ENCODE measurements around the gene FUT6.

FUT6 gene

DNA sequence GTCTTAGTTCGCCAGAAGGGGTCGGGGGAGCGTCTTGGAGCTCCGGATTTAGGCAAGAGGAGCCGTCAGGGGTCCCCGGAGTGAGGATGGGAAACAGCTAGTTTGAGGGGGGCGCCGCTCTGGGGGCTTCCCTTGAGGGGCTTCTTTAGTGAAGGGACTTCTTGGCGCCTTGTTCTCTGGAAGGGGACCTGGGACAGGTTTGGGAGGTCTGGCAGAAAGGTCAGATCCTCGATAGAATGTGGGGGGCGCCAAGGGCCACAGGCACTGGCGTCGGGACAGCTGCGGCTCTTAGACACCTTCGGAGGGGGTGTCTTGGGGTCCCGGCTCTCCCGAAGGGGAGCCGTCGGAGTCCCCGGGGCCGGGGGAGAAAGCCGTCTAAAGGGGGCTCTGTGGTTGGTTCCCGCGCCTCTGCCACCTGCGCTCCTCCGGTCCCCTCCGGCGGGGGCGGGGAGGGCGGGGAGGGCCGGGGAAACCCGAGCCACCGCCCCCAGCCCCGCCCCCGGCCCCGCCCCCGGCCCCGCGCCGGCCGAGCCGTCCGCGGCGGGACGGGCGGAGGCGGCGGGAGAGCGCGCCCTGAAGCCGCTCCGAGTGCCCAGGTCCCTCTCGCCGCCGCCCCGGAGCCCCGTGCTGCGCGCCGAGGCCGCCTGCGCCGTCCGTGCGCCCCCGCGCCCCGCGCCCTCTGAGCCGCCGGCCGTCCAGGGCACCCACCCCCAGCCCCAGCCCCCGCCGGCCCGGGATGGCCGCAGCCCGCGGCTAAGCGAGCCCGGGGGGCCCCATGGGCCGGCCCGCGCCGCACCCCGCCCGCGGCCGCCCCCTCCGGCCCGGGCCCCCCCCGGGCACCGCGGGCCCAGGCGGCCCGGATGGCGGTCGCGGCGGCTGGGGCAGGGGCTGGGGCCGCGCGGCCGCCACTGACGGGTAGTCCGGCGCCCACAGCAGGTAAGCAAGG is 34.7 kb downstream of the FUT6 start, which contains the start of gene NRTN:
TSS of gene NRTN (plus strand) at position 552 of the 946 bp plus-strand sequence. CDS start 19,099 bp downstream, outside the sequence.
- DNase-seq = peak; percentile 35

- DNase-seq = peak; percentile 87
Observed at GRCh38 chr19:5803752-5804515, 35.6 kb downstream of the FUT6 start.

- no peak for DNase-seq
Observed at GRCh38 chr19:5803441-5803751, 36.1 kb downstream of the FUT6 start.

DNA sequence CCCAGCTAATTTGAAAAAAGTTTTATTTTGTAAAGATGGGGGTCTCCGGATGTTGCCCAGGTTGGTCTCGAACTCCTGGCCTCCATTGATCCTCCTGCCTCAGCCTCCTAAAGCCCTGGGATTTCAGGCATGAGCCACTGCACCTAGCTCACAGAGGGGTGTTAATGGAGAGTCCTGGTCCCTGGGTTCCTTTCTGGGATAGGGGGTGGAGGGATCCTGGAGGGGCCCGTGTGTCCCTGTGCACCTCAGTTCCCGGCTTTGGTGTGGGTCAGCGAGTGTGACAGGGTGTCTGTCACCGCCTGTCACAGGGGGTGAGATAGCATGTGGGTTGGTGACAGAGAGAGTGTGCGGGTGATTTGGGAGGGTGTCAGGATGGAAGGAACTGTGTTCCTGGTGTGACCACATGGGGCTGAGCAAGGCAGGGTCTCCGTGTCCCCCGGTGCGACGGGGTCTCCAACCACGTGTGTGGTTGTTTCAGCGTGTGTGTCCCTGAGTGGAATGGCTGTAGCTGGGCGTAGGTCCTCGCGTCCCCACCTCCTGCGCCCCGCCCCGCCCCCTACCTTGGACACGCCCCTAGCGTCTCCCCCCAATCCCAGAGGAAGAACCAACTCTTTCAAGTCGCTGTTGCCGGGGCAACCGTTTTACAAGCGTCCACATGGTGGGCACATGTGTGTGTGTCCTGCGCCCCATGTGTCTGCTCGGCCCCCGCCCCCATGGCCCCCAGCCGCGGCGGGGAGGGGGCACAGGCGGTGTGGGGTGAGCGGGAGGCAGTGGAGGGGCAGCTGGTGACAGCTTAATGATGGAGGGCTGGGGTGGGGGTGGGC is 37.5 kb downstream of the FUT6 start:
- no peak for DNase-seq

DNA sequence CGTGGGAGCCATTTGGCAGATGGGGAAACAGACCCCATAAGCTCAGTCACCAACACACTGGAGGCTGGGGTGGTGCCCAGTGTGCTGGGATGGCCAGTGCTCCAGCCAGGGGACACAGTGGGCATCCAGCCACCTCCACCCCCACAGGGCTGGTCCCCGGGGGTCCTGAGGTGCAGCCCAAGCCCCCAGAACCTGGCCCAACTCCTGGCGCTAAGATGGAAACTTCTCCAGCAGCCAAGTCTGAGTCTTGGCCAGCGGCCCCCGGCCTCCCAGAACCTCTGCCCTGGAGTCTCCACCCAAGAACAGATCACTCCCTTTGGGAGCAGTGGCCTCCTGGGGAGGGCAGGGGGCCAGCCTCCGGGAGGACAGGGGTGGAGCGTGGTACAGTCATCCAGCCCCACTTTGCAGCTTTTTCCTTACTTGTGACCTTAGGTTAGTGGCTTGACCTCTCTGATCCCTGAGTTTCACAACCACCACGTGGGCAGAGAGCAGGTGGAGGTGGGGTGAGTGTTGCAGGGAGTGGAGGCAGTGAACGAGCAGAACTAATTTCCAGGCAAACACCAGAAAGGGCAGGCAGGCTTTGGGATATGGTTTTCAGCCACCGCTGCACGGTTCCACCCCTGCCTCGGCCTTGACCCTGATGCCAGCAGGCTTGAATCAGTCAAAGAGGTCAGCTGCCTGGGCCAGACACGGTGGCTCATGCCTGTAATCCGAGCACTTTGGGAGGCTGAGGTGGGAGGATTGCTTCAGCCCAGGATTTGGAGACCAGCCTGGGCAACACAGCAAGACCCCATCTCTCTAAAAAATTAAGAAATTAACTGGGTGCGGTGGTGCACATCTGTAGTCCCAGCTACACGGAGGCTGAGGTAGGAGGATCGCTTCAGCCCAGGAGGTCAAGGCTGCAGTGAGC is 38.9 kb downstream of the FUT6 start:
- DNase-seq = no peak

GRCh38 chr19:5799247-5800241 is 40.0 kb downstream of the FUT6 start:
- no peak for DNase-seq

DNA sequence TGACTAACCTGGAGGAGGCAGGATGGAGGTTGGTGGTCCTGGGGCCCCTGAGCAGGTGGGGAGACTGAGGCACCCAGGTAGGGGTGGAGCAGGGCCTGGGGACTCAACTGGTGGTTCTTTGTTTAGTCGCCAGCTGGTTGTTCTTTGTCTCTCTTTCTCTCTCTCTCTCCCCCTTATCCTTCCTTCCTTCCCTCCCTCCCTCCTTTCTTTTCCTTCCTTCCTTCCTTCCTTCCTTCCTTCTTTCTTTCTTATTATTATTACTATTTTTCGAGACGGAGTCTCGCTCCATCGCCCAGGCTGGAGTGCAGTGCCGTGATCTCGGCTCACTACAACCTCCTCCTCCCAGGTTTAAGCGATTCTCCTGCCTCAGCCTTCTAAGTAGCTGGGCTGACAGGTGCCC is 41.3 kb downstream of the FUT6 start:
- DNase-seq = no peak

DNA sequence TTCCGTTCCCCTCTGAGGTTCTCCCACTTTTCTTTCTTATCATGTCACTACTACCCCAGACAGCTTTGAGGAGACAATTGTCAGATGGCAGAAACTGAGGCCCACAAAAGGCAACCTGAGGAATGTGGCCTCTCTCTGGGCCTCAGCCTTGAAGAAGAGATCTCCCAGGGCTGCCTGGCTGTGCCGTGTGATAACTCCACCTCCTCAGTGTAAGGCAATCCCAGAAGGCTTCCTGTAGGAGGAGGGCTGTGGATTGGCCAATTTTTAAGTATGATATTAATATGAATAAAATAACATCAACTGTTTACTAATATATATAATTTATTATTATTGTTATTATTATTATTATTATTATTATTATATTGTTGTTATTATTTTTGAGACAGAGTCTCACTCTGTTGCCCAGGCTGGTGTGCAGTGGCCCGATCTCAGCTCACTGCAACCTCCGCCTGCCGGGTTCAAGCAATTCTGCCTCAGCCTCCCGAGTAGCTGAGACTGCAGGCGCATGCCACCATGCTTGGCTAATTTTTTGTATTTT is 44.1 kb downstream of the FUT6 start:
- no peak for DNase-seq

DNA sequence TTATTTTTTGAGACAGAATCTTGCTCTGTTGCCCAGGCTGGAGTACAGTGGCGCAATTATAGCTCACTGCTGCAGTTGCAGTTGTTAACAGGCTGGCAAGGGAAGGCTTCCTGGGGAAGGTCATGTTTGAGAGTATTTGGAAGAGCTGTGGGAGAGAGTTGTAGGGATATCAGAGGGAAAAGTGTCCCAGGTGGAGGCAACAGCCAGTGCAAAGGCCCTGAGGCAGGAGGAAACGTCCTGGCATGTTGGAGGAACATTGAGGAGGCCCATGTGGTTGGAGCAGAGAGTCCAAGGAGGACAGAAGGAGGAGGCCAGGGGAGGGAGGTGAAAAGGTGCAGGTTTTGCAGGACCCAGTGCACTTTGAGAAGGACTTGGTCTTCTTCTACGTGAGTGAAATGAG is 46.3 kb downstream of the FUT6 start:
- DNase-seq = no peak

DNA sequence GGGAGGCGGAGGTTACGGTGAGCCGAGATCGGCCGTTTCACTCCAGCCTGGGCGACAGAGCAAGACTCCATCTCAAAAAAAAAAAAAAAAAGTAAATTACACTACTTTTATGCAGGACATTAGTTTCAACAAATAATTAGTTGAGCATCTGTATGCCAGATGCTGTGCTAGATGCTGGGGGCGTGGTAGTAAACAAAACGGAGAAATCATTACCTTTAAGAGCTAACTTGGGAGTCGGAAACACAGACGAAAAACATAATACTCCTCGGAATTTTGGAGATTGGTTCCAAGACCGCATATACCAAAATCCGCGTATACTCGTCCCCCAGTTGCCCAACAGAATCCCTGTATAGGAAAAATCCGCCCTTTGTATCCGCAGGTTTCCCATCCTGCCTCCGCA is 47.3 kb downstream of the FUT6 start:
- no peak for DNase-seq

DNA sequence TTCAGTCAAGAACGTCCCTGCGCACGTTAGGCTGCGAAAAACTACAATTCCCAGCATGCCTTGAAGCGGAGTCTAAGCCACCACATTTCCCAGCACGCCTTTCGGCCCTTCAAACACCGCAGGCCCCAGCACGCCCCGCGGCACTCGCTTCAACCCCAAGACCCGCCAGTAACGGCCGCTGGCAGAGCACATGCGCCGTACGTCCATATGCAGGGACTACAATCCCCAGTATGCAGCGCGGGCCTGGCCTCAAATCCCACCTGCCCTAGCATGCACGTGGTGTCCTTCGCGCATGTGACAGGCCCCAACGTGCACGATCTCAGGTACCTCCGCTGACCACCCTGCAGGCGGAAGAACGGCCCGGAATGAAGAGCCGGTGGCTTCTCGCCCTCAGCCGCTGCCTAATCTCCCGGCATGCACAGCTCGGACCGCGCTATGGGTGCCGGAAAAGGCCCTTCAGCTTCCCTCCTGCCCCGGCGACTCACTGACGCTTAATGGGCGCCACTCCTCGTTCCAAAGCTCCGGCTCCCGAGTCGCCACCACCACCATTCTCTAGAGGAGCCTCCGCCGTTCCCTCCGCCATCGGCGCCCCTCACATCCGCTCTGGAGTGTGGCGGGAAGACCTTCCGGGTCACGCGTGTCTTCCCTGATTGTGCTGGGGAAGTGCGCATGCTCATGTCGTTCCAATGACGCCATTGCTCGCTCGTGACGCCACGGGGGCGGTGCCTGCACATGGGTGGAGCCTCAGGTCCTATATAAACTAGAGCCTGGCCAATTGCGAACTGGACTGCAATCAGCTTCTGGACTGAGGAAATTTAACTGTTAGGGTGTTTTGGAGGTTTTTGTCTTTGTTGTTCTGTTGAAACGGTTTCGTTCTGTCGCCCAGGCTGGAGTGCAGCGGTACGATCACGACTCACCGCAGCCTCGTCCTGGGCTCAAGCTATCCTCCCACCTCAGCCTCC is 48.7 kb downstream of the FUT6 start, which contains the start of gene DUS3L:
TSS of gene DUS3L (minus strand) at position 605 of the 962 bp plus-strand sequence. CDS start at position 583, 22 bp downstream.
- DNase-seq = peak; percentile 92

DNA sequence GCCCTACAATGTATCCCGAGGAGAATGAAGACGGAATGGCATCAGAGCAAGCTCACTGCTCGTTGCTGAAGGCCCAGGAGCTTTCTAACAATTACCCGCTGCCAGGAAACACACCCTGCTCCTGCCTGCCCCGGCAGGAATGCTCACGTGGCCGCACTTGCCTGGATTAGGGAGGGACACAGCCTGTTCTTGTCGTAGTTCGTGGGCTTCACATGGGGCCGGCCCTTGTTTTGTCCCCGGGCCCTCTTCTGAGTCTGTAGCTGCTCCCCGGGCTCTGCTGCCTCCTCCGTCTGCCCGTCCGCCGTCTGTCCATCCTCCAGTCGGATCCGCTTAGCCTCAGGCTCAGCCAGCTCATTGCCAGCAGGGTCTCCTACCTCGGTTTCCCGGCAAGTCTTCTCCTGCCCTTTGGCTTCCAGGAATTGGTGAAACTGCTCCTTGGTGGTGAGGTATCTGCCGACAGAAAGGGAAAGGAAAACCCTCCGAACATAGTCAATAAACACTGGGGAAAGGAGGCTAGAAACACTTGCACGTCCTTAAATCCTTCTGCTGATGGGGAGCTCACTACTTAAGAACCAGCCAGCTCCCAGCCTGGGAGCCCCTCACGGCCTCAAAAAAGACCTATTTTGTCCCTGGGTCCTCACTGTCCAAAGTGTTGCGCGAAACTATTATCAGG is 49.5 kb downstream of the FUT6 start:
- no peak for DNase-seq

- DNase-seq = no peak
Observed at GRCh38 chr19:5789351-5789761, 50.1 kb downstream of the FUT6 start.

- DNase-seq = no peak
Observed at GRCh38 chr19:5788422-5788821, 51.1 kb downstream of the FUT6 start.

DNA sequence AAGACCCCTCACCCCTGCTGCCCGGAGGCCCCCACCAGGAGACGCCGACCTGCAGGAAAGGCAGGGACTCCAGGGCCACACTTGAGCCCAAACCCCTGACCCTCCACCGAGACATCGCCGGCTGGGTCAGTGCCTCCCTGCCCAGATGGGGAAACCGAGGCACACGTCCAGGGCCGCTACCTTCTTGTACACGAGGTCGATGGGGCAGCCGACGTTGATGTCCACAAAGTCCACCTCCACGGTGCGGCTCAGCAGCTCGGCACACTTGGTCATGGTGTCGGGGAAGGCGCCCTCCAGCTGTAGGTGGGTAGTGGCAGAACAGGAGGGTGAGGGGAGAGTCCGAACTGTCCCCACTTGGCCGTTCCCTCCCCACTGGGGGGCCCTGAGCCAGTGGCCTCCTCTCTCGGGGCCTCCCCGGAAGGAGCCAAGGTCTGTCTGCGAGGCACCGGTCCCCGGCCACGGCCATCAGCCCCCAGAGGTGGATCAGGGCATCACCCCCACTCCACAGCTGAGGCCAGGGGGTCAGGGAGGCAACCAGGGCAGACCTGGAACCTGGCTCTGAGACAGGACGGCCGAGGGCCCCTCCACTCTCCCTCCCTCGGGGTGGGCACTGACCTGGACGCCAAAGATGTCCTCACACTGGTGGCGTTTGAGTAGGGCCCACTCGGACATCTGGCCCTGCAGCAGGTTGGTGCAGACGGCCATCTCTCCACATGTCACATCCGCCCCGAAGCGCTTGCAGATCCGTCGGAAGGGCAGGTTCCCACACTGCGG is 51.9 kb downstream of the FUT6 start:
- no peak for DNase-seq

- no peak for DNase-seq
Observed at GRCh38 chr19:5786593-5787408, 52.7 kb downstream of the FUT6 start.

DNA sequence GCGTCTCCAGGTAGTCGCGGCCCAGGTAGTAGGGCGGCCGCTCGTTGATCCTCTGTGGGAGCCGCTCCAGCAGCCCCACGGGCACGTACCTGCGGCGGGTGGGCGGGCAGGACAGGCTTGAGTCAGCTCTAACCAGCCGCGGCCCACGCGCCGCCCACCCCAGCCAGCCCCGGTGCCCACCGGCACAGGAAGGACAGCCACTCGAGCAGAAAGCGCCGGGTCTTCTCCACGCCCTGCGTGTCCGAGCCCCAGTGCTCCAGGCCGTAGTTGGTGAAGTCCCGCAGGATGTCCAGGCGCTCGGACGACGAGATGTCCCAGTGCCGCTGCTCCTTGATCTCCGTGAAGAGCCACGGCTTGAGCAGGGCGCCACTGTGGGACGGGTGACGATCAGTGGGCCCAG is 54.1 kb downstream of the FUT6 start:
- DNase-seq = no peak
